K562 (cell line): ENCODE measurements around the gene CSMD2. TPM values are rescaled to one million over a fixed set of nuclear protein-coding genes. Genes with fewer than 3 reads are reported as not detected.

Experiments used
- ATAC-seq: fragments of 200-7000 bp; cut with Tn5 transposase; 3 replicates; pipeline ENCODE4 v1.9.1; 2020; ENCODE audit warnings: moderate library complexity
- BruUV-seq: library from RNA; stranded (reverse); fragments of 400-500 nt; replicated peaks from 2 replicates; lab custom pipeline; 2021; lab: Mats Ljungman, UMichigan
- CTCF ChIA-PET: fragments of 300-600 bp; formaldehyde crosslinking; extraction: SDS; loops from one replicate; lab custom pipeline; 2021; ENCODE audit warnings: low intra/inter-chr PET ratio; lab: Yijun Ruan, JAX
- POLR2A ChIA-PET: fragments of 300-600, 350-650 bp; sonication (Branson Sonifier 250); formaldehyde crosslinking; extraction: SDS; loops from one replicate; lab custom pipeline; 2021; ENCODE audit warnings: antibody characterized with exemption, inconsistent platforms; lab: Yijun Ruan, JAX
- DNase-seq, 4 experiments: peaks; one replicate each; pipeline versions ENCODE4 v3.0.0 to v3.0.0-alpha.2; 2011 to 2018; ENCODE audit warnings: low spot score in 3 of 4, mixed read lengths in 3 of 4; ENCODE audit errors: extremely low read depth in 1 of 4
- FAIRE-seq: peaks from 2 replicates; lab custom pipeline; 2011; peaks lifted over from hg19 to GRCh38; lab: Jason Lieb, UNC
- H2AFZ ChIP-seq: 2 replicates; pipeline ENCODE4 v1.6.0; 2011; ENCODE audit warnings: low read depth, low read length, control low read depth, inconsistent platforms
- H3K27ac ChIP-seq: fragments of 200-600 bp; 3 replicates; pipeline ENCODE4 v1.8.0; 2011; ENCODE audit warnings: low read depth, mild to moderate bottlenecking, control low read depth, inconsistent platforms, low read length, moderate library complexity, mixed read lengths; ENCODE audit errors: extremely low read depth
- H3K27me3 ChIP-seq, 2 experiments: fragments of 300-600 bp in 1 of 2; 2 replicates in 1 of 2; 3 replicates in 1 of 2; pipeline versions ENCODE4 v1.6.0 to v1.8.0; 2011; ENCODE audit warnings: inconsistent platforms in 2 of 2, low read length in 2 of 2, mild to moderate bottlenecking in 1 of 2, mixed read lengths in 1 of 2, moderate library complexity in 1 of 2; ENCODE audit not compliant: control insufficient read depth in 2 of 2, insufficient read depth in 2 of 2
- H3K36me3 ChIP-seq: fragments of 300-600 bp; 3 replicates; pipeline ENCODE4 v1.8.0; 2011; ENCODE audit warnings: mild to moderate bottlenecking, low read length, inconsistent platforms; ENCODE audit not compliant: control insufficient read depth, insufficient read depth
- H3K4me1 ChIP-seq, 2 experiments: fragments of 200-600 bp in 1 of 2; replicated peaks in 1 of 2; 2 replicates in 1 of 2; 3 replicates in 1 of 2; pipeline versions ENCODE4 v1.5.1 to v1.8.0; 2011; ENCODE audit warnings: inconsistent platforms in 2 of 2, low read length in 2 of 2, mild to moderate bottlenecking in 1 of 2, mixed read lengths in 1 of 2, moderate library complexity in 1 of 2; ENCODE audit not compliant: control insufficient read depth in 2 of 2, insufficient read depth in 2 of 2
- H3K4me2 ChIP-seq: 2 replicates; pipeline ENCODE4 v1.6.1; 2011; ENCODE audit warnings: low read length, control low read depth, inconsistent platforms, mixed read lengths; ENCODE audit not compliant: insufficient read depth
- H3K4me3 ChIP-seq: fragments of 200-600 bp; sonication (generic), shearing (Covaris generic); 2 replicates; pipeline ENCODE4 v1.5.1; 2016; ENCODE audit warnings: control low read depth, inconsistent platforms
- H3K79me2 ChIP-seq: fragments of 200-600 bp; 3 replicates; pipeline ENCODE4 v1.8.0; 2011; ENCODE audit warnings: low read length, inconsistent platforms; ENCODE audit not compliant: control insufficient read depth, insufficient read depth
- H3K9ac ChIP-seq, 2 experiments: 2 replicates each; pipeline versions ENCODE4 v1.6.0 to v1.6.1; 2011; ENCODE audit warnings: low read depth in 2 of 2, low read length in 2 of 2, control low read depth in 1 of 2, inconsistent platforms in 1 of 2, mild to moderate bottlenecking in 1 of 2, mixed read lengths in 1 of 2; ENCODE audit not compliant: insufficient read depth in 1 of 2
- H3K9me1 ChIP-seq: one replicate; pipeline ENCODE4 v1.6.0; 2011; ENCODE audit warnings: inconsistent platforms, mild to moderate bottlenecking, low read length, moderate library complexity; ENCODE audit not compliant: control insufficient read depth, insufficient read depth
- H3K9me3 ChIP-seq: replicated peaks from 2 replicates; pipeline ENCODE4 v1.5.1; 2011; ENCODE audit warnings: low read depth, low read length, inconsistent platforms; ENCODE audit not compliant: control insufficient read depth, insufficient read depth
- H4K20me1 ChIP-seq: replicated peaks from 2 replicates; pipeline ENCODE4 v1.6.1; 2011; ENCODE audit warnings: low read length, inconsistent platforms, mixed read lengths; ENCODE audit not compliant: control insufficient read depth, insufficient read depth
- CUX1 ChIP-seq: fragments of 200-800 bp; sonication (Bioruptor generic); IDR thresholded peaks from 2 replicates; pipeline ENCODE4 v1.6.1; 2016; ENCODE audit warnings: missing genetic modification characterization, missing compliant biosample characterization
- EHMT2 ChIP-seq: fragments of 450-650 bp; IDR thresholded peaks from 2 replicates; pipeline ENCODE4 v1.6.1; 2018; ENCODE audit warnings: antibody characterized with exemption
- MED1 ChIP-seq: sonication (generic); formaldehyde crosslinking; IDR thresholded peaks from 2 replicates; pipeline ENCODE4 v1.8.1; 2023; ENCODE audit warnings: missing genetic modification reagents, borderline replicate concordance
- MXD1 ChIP-seq: fragments of 250-450 bp; sonication (Bioruptor Pico); IDR thresholded peaks from 2 replicates; pipeline ENCODE4 v1.8.0; 2021; ENCODE audit warnings: borderline replicate concordance, mild to moderate bottlenecking, moderate library complexity; ENCODE audit not compliant: poor library complexity, severe bottlenecking
- MYBL2 ChIP-seq, 2 experiments: fragments of 450-650 bp in 1 of 2; sonication (generic) in 1 of 2; formaldehyde crosslinking in 1 of 2; IDR thresholded peaks; 2 replicates each; pipeline versions ENCODE4 v1.6.1 to v1.8.1; 2017 to 2022; ENCODE audit warnings: borderline replicate concordance in 1 of 2, inconsistent platforms in 1 of 2, low read depth in 1 of 2, mild to moderate bottlenecking in 1 of 2, missing genetic modification reagents in 1 of 2, moderate library complexity in 1 of 2
- PTRF ChIP-seq: fragments of 450-650 bp; IDR thresholded peaks from 2 replicates; pipeline ENCODE4 v1.6.1; 2016; ENCODE audit warnings: mild to moderate bottlenecking, missing genetic modification characterization, missing compliant biosample characterization
- ZNF696 ChIP-seq: fragments of 250-450 bp; sonication (Bioruptor Pico); conservative IDR thresholded peaks from 2 replicates; pipeline ENCODE4 v1.4.0; 2020; ENCODE audit warnings: mild to moderate bottlenecking, moderate library complexity
- WGBS: fragments of 100-300 bp; shearing (Covaris generic); methylation state at CpG from one replicate; pipeline ENCODE4 v1.1.6; 2016; ENCODE audit warnings: low coverage, mixed read lengths; ENCODE audit not compliant: insufficient coverage; ENCODE audit errors: missing lambda C conversion rate; 5-methylcytosine and 5-hydroxymethylcytosine counted together
- in situ Hi-C: fragments of 300-500 bp; cut with MboI; formaldehyde crosslinking; loops from 4 replicates; pipeline ENCODE4 v1.15.0; 2018; ENCODE audit warnings: inconsistent platforms, mixed read lengths
- intact Hi-C: fragments of 100-400 bp; cut with micrococcal nuclease; formaldehyde crosslinking; loops from 2 replicates; pipeline ENCODE4 v1.14.2; 2022
- polyA plus RNA-seq, 8 experiments: library from polyadenylated mRNA; depleted of rRNA in 4 of 8; stranded (reverse) in 5 of 8; unstranded in 3 of 8; fragments of >200 nt; fragmentation: Nextera tagmentation in 2 of 8; fragmentation: Illumina TruSeq in 1 of 8; extraction: Ambion mirVana in 2 of 8; extraction: Trizol in 1 of 8; gene quantifications; 2 replicates each; pipeline versions ENCODE4 v1.2.1 to v1.2.3, GENCODE V29; 2011 to 2014; ENCODE audit warnings: inconsistent platforms in 1 of 8, missing spikeins in 1 of 8
- total RNA-seq, 7 experiments: library from RNA; depleted of rRNA in 6 of 7; stranded (reverse); fragments of >200 nt in 6 of 7; fragmentation: Illumina TruSeq in 2 of 7; extraction: Trizol in 2 of 7; gene quantifications; 2 replicates each; pipeline versions ENCODE4 v1.2.1 to v1.2.3, GENCODE V29; 2011 to 2021; ENCODE audit warnings: low replicate concordance in 1 of 7

The CSMD2 gene
- total and polyA plus RNA-seq, 9 of the 15 experiments (the other 6 are each of a cell fraction or from before 2014, with no cell fraction given): not detected

GRCh38 chr1:33736496-33736895, 428.5 kb downstream of the CSMD2 start:
- CTCF ChIA-PET: no interaction called here
- intact Hi-C loops: loop anchor here (5.0 kb wide), 1 partner anchor 276 kb away; no protein-coding TSS in a partner anchor
- no peaks in the 10 kb centered on the region for H4K20me1 ChIP-seq

More at GRCh38 chr1:33736496-33736895, 428.5 kb downstream of the CSMD2 start:
- H2AFZ ChIP-seq: no peak overlapping the region
- H3K27me3 ChIP-seq: peaks cover 0 to 9% of the 10 kb centered on the region in 2 experiments; a peak in 2 of 5 replicates
- BruUV-seq: no TSS peak
- no peak overlapping the region for H3K27ac ChIP-seq
- TF ChIP-seq MED1 (CRISPR knock-in tag) (no peak), MXD1 (CRISPR knock-in tag) (no peak), MYBL2 (IDR thresholded peaks at IDR 0.05; ENCODE audit: low read depth) (no peak), MYBL2 (CRISPR knock-in tag; IDR thresholded peaks at IDR 0.05; ENCODE audit: borderline replicate concordance) (no peak), PTRF (tag) (no peak), CUX1 (no peak), ZNF696 (CRISPR knock-in tag) (no peak), EHMT2 (no peak)
- H3K36me3 ChIP-seq: no peaks in the 10 kb centered on the region
- in situ Hi-C loops: no loop called here
- no peaks in the 10 kb centered on the region for H3K4me1 ChIP-seq
- POLR2A ChIA-PET: no interaction called here
- no peak for FAIRE-seq
- H3K79me2 ChIP-seq: no peaks in the 10 kb centered on the region
- no peaks in the 10 kb centered on the region for H3K9me1 ChIP-seq
- DNase-seq: no peak
- no peak for ATAC-seq
- no peaks in the 10 kb centered on the region for H3K9me3 ChIP-seq
- WGBS: 13% methylated on average over 1 of the region's 1 CpG
- H3K4me3 ChIP-seq: no peak overlapping the region
- no peak overlapping the region for H3K4me2 ChIP-seq
- H3K9ac ChIP-seq: no peak overlapping the region
